GM12878 (cell line): ENCODE results near the gene EPHB1. TPM values are rescaled to one million over a fixed set of nuclear protein-coding genes. Genes with fewer than 3 reads are reported as not detected.
A peak's percentile ranks its signal among the peaks of the same experiment; 100 is the strongest.

Experiments
- ATAC-seq: fragments of 200-7000 bp; cut with Tn5 transposase; 3 replicates; pipeline ENCODE4 v1.9.1; 2020; ENCODE audit warnings: mild to moderate bottlenecking, moderate library complexity
- BruUV-seq: library from RNA; stranded (reverse); fragments of 400-500 nt; replicated peaks from 2 replicates; lab custom pipeline; 2021; lab: Mats Ljungman, UMichigan
- CTCF ChIA-PET: fragments of 300-600 bp; sonication (Branson Sonifier 250); formaldehyde crosslinking; extraction: SDS; loops from one replicate; lab custom pipeline; 2021; ENCODE audit warnings: inconsistent platforms; lab: Yijun Ruan, JAX
- POLR2A ChIA-PET: fragments of 350-600 bp; formaldehyde crosslinking; extraction: SDS; loops from one replicate; lab custom pipeline; 2021; ENCODE audit warnings: inconsistent platforms; lab: Charles Lee
- RAD21 ChIA-PET: fragments of 300-600 bp; sonication (Branson Sonifier 250); formaldehyde crosslinking; loops from one replicate; lab custom pipeline; 2023; ENCODE audit warnings: antibody characterized with exemption; ENCODE audit not compliant: unreplicated experiment; lab: Charles Lee
- SMC1A ChIA-PET: fragments of 300-600 bp; sonication (Branson Sonifier 250); formaldehyde crosslinking; loops from one replicate; lab custom pipeline; 2023; ENCODE audit not compliant: unreplicated experiment, uncharacterized antibody; lab: Charles Lee
- DNase-seq: peaks from one replicate; pipeline ENCODE4 v3.0.0-alpha.2; 2011; ENCODE audit warnings: low read depth, low spot score
- FAIRE-seq: peaks from 3 replicates; lab custom pipeline; 2011; peaks lifted over from hg19 to GRCh38; lab: Jason Lieb, UNC
- H2AFZ ChIP-seq: 2 replicates; pipeline ENCODE4 v1.6.0; 2011; ENCODE audit warnings: low read depth, low read length, control low read depth; ENCODE audit not compliant: control insufficient read depth
- H3K27ac ChIP-seq: 2 replicates; pipeline ENCODE4 v1.5.1; 2011; ENCODE audit warnings: control low read depth; ENCODE audit not compliant: control insufficient read depth, insufficient read depth
- H3K27me3 ChIP-seq, 2 experiments: replicated peaks in 1 of 2; 2 replicates each; pipeline versions ENCODE4 v1.6.0 to v1.6.1; 2011; ENCODE audit warnings: low read length in 1 of 2; ENCODE audit not compliant: control insufficient read depth in 2 of 2, insufficient read depth in 2 of 2
- H3K36me3 ChIP-seq, 2 experiments: 2 replicates each; pipeline ENCODE4 v1.5.1; 2011; ENCODE audit warnings: low read length in 1 of 2; ENCODE audit not compliant: control insufficient read depth in 2 of 2, insufficient read depth in 2 of 2
- H3K4me1 ChIP-seq: 2 replicates; pipeline ENCODE4 v1.6.1; 2011; ENCODE audit warnings: mild to moderate bottlenecking, low read length, moderate library complexity, mixed read lengths; ENCODE audit not compliant: control insufficient read depth, insufficient read depth
- H3K4me2 ChIP-seq: 2 replicates; pipeline ENCODE4 v1.6.0; 2011; ENCODE audit warnings: control low read depth; ENCODE audit not compliant: control insufficient read depth, insufficient read depth
- H3K4me3 ChIP-seq: fragments of 200-600 bp; sonication (generic); 2 replicates; pipeline ENCODE4 v1.5.1; 2016
- H3K79me2 ChIP-seq: 2 replicates; pipeline ENCODE4 v1.6.0; 2011; ENCODE audit warnings: low read length; ENCODE audit not compliant: control insufficient read depth, insufficient read depth
- H3K9ac ChIP-seq: 2 replicates; pipeline ENCODE4 v1.8.0; 2011; ENCODE audit warnings: low read length, control low read depth, mixed read lengths; ENCODE audit not compliant: control insufficient read depth, insufficient read depth
- H3K9me3 ChIP-seq: replicated peaks from 3 replicates; pipeline ENCODE4 v1.5.1; 2011; ENCODE audit warnings: mild to moderate bottlenecking, low read length; ENCODE audit not compliant: control insufficient read depth, insufficient read depth
- H4K20me1 ChIP-seq: 2 replicates; pipeline ENCODE4 v1.6.0; 2011; ENCODE audit not compliant: control insufficient read depth, insufficient read depth
- BMI1 ChIP-seq: fragments of 450-650 bp; IDR thresholded peaks from 2 replicates; pipeline ENCODE4 v1.6.1; 2016; ENCODE audit warnings: mild to moderate bottlenecking, moderate library complexity, borderline replicate concordance
- CBX5 ChIP-seq: sonication (generic); IDR thresholded peaks from 2 replicates; pipeline ENCODE4 v1.6.1; 2016; ENCODE audit warnings: low read depth, moderate library complexity, mild to moderate bottlenecking, inconsistent platforms
- EED ChIP-seq: sonication (generic); IDR thresholded peaks from 2 replicates; pipeline ENCODE4 v1.6.1; 2016; ENCODE audit warnings: antibody characterized with exemption, low read depth
- EZH2 ChIP-seq: IDR thresholded peaks from 2 replicates; pipeline ENCODE4 v1.6.1; 2012; ENCODE audit warnings: low read depth, mild to moderate bottlenecking, control low read depth, inconsistent platforms, low read length, borderline replicate concordance; ENCODE audit not compliant: control insufficient read depth
- HDGF ChIP-seq: fragments of 450-650 bp; IDR thresholded peaks from 2 replicates; pipeline ENCODE4 v1.6.1; 2016; ENCODE audit warnings: antibody characterized with exemption
- KAT2A ChIP-seq: conservative IDR thresholded peaks from 2 replicates; pipeline ENCODE4 v1.6.1; 2011; ENCODE audit warnings: low read depth, low read length; ENCODE audit not compliant: control insufficient read depth
- RBBP5 ChIP-seq: fragments of 200-600 bp; sonication (generic); conservative IDR thresholded peaks from 2 replicates; pipeline ENCODE4 v1.6.1; 2016
- RFX5 ChIP-seq: IDR thresholded peaks from 2 replicates; pipeline ENCODE4 v1.6.1; 2011; ENCODE audit warnings: low read depth, low read length, improper control_type of control experiment
- SIN3A ChIP-seq: IDR thresholded peaks from 2 replicates; pipeline ENCODE4 v1.6.1; 2012; ENCODE audit warnings: low read depth, low read length, improper control_type of control experiment
- SP1 ChIP-seq: IDR thresholded peaks from one replicate; pipeline ENCODE4 v1.6.1; 2011; ENCODE audit warnings: low read depth, low read length
- SREBF1 ChIP-seq: IDR thresholded peaks from 2 replicates; pipeline ENCODE4 v1.6.1; 2012; ENCODE audit warnings: mild to moderate bottlenecking, low read length
- WRNIP1 ChIP-seq: IDR thresholded peaks from 2 replicates; pipeline ENCODE4 v1.6.1; 2011; ENCODE audit warnings: low read depth, low read length, improper control_type of control experiment, borderline replicate concordance
- ZBED1 ChIP-seq: IDR thresholded peaks from 2 replicates; pipeline ENCODE4 v1.6.1; 2016; ENCODE audit warnings: borderline replicate concordance
- WGBS: methylation state at CpG from one replicate; pipeline ENCODE4 v1.1.6; 2016; ENCODE audit warnings: low lambda C conversion rate; ENCODE audit not compliant: insufficient replicate concordance, insufficient coverage; ENCODE audit errors: missing lambda C conversion rate; 5-methylcytosine and 5-hydroxymethylcytosine counted together
- in situ Hi-C: fragments of 300-500 bp; cut with MboI; formaldehyde crosslinking; loops from 9 replicates; pipeline ENCODE4 v1.14.3; 2018; ENCODE audit warnings: mixed read lengths
- intact Hi-C: fragments of 100-400 bp; cut with micrococcal nuclease; formaldehyde crosslinking; loops from one replicate; pipeline ENCODE4 v1.14.2; 2022; ENCODE audit not compliant: unreplicated experiment
- polyA plus RNA-seq, 11 experiments: library from polyadenylated mRNA; depleted of rRNA in 4 of 11; unstranded in 6 of 11; stranded (reverse) in 5 of 11; fragments of >200 nt; fragmentation: Nextera tagmentation in 4 of 11; fragmentation: Illumina TruSeq in 1 of 11; extraction: Ambion mirVana in 4 of 11; extraction: Trizol in 1 of 11; gene quantifications; 1 replicate in 1 of 11; 2 replicates in 10 of 11; pipeline versions ENCODE4 v1.2.1 to v1.2.3, GENCODE V29; 2011 to 2016; ENCODE audit warnings: inconsistent platforms in 2 of 11, missing spikeins in 2 of 11, low read depth in 1 of 11
- total RNA-seq, 4 experiments: library from RNA; depleted of rRNA in 3 of 4; stranded (reverse); fragments of >200 nt in 3 of 4; fragmentation: Illumina TruSeq in 1 of 4; extraction: Trizol in 1 of 4; gene quantifications; 2 replicates each; pipeline versions ENCODE4 v1.2.1 to v1.2.3, GENCODE V29; 2013 to 2021
- TF ChIP-seq, protein P1 (sequence below): fragments of 450-650 bp; IDR thresholded peaks from 2 replicates; pipeline ENCODE4 v1.6.1; 2017; ENCODE audit warnings: mild to moderate bottlenecking, low read depth, inconsistent platforms; ENCODE audit not compliant: poor library complexity, severe bottlenecking
- TF ChIP-seq, protein P2 (sequence below): fragments of 450-650 bp; IDR thresholded peaks from 2 replicates; pipeline ENCODE4 v1.6.1; 2017; ENCODE audit warnings: borderline replicate concordance

EPHB1 gene
- total and polyA plus RNA-seq, 10 of the 15 experiments (the other 5 are each of a cell fraction or from before 2014, with no cell fraction given), result 0.33 to 23.8 (median 1.2) TPM

DNA sequence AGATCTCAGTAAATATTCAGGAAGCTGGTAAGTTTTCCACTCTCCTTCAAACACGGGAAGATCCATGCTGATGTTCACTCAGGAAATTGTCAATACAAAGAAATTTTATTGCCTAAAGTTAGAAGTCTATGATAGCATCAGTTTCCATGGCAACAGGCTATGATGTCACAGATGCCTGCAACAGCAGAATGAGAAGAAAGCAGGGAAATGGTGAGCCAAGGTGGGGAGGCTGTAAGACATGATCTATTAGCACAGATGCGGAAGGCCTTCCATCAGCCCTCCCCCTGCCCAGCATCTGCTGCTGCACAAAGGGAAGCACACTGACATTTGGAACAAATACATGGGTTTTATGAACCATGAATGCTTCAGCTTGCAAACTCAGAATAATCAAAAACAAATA lies 28.6 kb downstream of the EPHB1 start:
- Histone ChIP-seq H3K4me2 (no peak overlapping the region), H3K9ac (no peak overlapping the region), H3K79me2 (peaks cover 7% of the 10 kb centered on the region), H3K27me3 (no peaks in the 10 kb centered on the region), H3K4me3 (no peak overlapping the region), H4K20me1 (no peaks in the 10 kb centered on the region; the same call in 1 of the 2 replicates), H3K36me3 (peaks cover 0 to 3% of the 10 kb centered on the region in 2 experiments; a peak in 1 of 4 replicates), H3K27ac (no peak overlapping the region), H3K9me3 (no peaks in the 10 kb centered on the region), H2AFZ (no peak overlapping the region), H3K4me1 (peaks cover 9% of the 10 kb centered on the region)
- no peak for ATAC-seq
- BruUV-seq, result no TSS peak
- no peak for FAIRE-seq
- DNase-seq, result no peak
- in situ Hi-C loops, result no loop called here
- intact Hi-C loops, result no loop called here
- ChIA-PET CTCF (interaction anchor here (1.0 kb wide), 1 partner anchor 14 kb away, joined by 3 read pairs; no protein-coding TSS in a partner anchor), RAD21 (no interaction called here), POLR2A (interaction anchor here (0.6 to 1.0 kb wide), 2 partner anchors 9 to 248 kb away, joined by 3 to 6 read pairs; no protein-coding TSS in a partner anchor), SMC1A (interaction anchor here (0.8 to 1.6 kb wide), 3 partner anchors 12 to 29 kb away, joined by 4 read pairs; no protein-coding TSS in a partner anchor)
- WGBS, result 49% methylated on average over 2 of the region's 2 CpGs
- TF ChIP-seq RFX5 (no peak), BMI1 (peak; percentile 47; the same call in 1 of the 2 replicates)

DNA sequence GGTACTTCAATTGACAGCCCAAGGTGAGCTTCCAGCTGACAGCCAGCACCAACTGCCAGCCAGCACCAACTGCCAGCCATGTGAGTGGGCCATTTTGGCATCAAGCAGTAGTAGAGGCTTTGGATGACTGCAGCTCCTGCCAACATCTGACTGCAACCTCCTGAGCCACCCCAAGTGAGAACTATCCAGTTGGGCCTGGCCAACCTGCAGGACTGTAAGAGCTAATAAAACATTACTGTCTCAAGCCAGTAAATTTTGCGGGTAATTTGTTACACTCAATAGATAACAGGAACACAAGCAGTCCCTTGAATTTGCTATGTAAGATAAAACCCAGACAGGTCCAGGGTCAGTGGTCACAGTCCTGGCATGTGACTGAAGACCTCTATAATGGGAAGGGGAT lies 29.7 kb downstream of the EPHB1 start:
- no peak for FAIRE-seq
- TF ChIP-seq RBBP5 (no peak), SIN3A (no peak), SP1 (no peak), EED (no peak), KAT2A (no peak), CBX5 (no peak), EZH2 (no peak), ZBED1 (no peak), BMI1 (no peak), HDGF (no peak), WRNIP1 (no peak), SREBF1 (no peak)
- TF ChIP-seq, protein P1, sequence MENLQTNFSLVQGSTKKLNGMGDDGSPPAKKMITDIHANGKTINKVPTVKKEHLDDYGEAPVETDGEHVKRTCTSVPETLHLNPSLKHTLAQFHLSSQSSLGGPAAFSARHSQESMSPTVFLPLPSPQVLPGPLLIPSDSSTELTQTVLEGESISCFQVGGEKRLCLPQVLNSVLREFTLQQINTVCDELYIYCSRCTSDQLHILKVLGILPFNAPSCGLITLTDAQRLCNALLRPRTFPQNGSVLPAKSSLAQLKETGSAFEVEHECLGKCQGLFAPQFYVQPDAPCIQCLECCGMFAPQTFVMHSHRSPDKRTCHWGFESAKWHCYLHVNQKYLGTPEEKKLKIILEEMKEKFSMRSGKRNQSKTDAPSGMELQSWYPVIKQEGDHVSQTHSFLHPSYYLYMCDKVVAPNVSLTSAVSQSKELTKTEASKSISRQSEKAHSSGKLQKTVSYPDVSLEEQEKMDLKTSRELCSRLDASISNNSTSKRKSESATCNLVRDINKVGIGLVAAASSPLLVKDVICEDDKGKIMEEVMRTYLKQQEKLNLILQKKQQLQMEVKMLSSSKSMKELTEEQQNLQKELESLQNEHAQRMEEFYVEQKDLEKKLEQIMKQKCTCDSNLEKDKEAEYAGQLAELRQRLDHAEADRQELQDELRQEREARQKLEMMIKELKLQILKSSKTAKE, result no peak
- TF ChIP-seq, protein P2, sequence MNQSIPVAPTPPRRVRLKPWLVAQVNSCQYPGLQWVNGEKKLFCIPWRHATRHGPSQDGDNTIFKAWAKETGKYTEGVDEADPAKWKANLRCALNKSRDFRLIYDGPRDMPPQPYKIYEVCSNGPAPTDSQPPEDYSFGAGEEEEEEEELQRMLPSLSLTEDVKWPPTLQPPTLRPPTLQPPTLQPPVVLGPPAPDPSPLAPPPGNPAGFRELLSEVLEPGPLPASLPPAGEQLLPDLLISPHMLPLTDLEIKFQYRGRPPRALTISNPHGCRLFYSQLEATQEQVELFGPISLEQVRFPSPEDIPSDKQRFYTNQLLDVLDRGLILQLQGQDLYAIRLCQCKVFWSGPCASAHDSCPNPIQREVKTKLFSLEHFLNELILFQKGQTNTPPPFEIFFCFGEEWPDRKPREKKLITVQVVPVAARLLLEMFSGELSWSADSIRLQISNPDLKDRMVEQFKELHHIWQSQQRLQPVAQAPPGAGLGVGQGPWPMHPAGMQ, result no peak

More for the DNA sequence above, 29.7 kb downstream of the EPHB1 start:
- ChIA-PET RAD21 (interaction anchor here (1.2 kb wide), 1 partner anchor 8 kb away, joined by 3 read pairs; no protein-coding TSS in a partner anchor), CTCF (interaction anchor here (0.7 to 1.5 kb wide), 5 partner anchors 9 to 20 kb away, joined by 3 to 4 read pairs (median 3); no protein-coding TSS in a partner anchor), POLR2A (interaction anchor here (0.8 to 0.9 kb wide), 2 partner anchors 10 to 16 kb away, joined by 3 read pairs; no protein-coding TSS in a partner anchor), SMC1A (interaction anchor here (0.7 to 1.6 kb wide), 6 partner anchors 11 to 94 kb away, joined by 3 to 5 read pairs (median 4); no protein-coding TSS in a partner anchor)
- in situ Hi-C loops, result no loop called here
- Histone ChIP-seq H3K9me3 (no peaks in the 10 kb centered on the region), H3K4me1 (peaks cover 9% of the 10 kb centered on the region), H3K4me2 (no peak overlapping the region), H3K9ac (no peak overlapping the region), H3K79me2 (peaks cover 5% of the 10 kb centered on the region), H3K4me3 (no peak overlapping the region), H3K27me3 (no peaks in the 10 kb centered on the region), H3K36me3 (peaks cover 0 to 3% of the 10 kb centered on the region in 2 experiments; a peak in 1 of 4 replicates), H3K27ac (no peak overlapping the region), H4K20me1 (no peaks in the 10 kb centered on the region; the same call in 1 of the 2 replicates), H2AFZ (no peak overlapping the region)
- DNase-seq (no peak), ATAC-seq (no peak)
- no TSS peak for BruUV-seq
- intact Hi-C loops, result no loop called here
- WGBS, result 94% methylated on average over 1 of the region's 1 CpG
